HepG2 (cell line): ENCODE results near the gene LZTR1. TPM values are rescaled to one million over a fixed set of nuclear protein-coding genes. Genes with fewer than 3 reads are reported as not detected.

ENCODE experiments used
- ATF5 ChIP-seq: sonication (generic); formaldehyde crosslinking; IDR thresholded peaks from 2 replicates; pipeline ENCODE4 v1.4.0; 2020; ENCODE audit warnings: mild to moderate bottlenecking, low read depth, missing genetic modification reagents
- CSRNP1 ChIP-seq: sonication (generic); formaldehyde crosslinking; IDR thresholded peaks from 2 replicates; pipeline ENCODE4 v1.8.1; 2023; ENCODE audit warnings: mild to moderate bottlenecking, missing genetic modification reagents
- DNMT1 ChIP-seq: sonication (generic); formaldehyde crosslinking; IDR thresholded peaks from 2 replicates; pipeline ENCODE4 v1.5.1; 2020; ENCODE audit warnings: mild to moderate bottlenecking, missing genetic modification reagents
- ELF1 ChIP-seq: sonication (generic); formaldehyde crosslinking; IDR thresholded peaks from 2 replicates; pipeline ENCODE4 v1.4.0; 2020; ENCODE audit warnings: missing genetic modification reagents
- HOXA3 ChIP-seq: sonication (generic); formaldehyde crosslinking; IDR thresholded peaks from 2 replicates; pipeline ENCODE4 v1.5.0; 2020; ENCODE audit warnings: missing genetic modification reagents
- LCORL ChIP-seq, 2 experiments: fragments of 450-650 bp in 1 of 2; sonication (generic) in 1 of 2; formaldehyde crosslinking in 1 of 2; IDR thresholded peaks; 2 replicates each; pipeline versions ENCODE4 v1.5.0 to v1.6.1; 2017 to 2020; ENCODE audit warnings: antibody characterized with exemption in 1 of 2, missing genetic modification reagents in 1 of 2
- MIER3 ChIP-seq: IDR thresholded peaks from 2 replicates; pipeline ENCODE4 v1.6.1; 2016; ENCODE audit warnings: missing compliant biosample characterization, borderline replicate concordance
- MXD1 ChIP-seq: sonication (generic); formaldehyde crosslinking; IDR thresholded peaks from 2 replicates; pipeline ENCODE4 v1.4.0; 2020; ENCODE audit warnings: mild to moderate bottlenecking, missing genetic modification reagents
- NFKB2 ChIP-seq: sonication (generic); formaldehyde crosslinking; IDR thresholded peaks from 2 replicates; pipeline ENCODE4 v1.4.0; 2020; ENCODE audit warnings: missing genetic modification reagents, borderline replicate concordance
- PREB ChIP-seq: sonication (generic); formaldehyde crosslinking; IDR thresholded peaks from 2 replicates; pipeline ENCODE4 v1.4.0; 2020; ENCODE audit warnings: missing genetic modification reagents
- RNF2 ChIP-seq: fragments of 450-650 bp; conservative IDR thresholded peaks from 2 replicates; pipeline ENCODE4 v1.6.1; 2016; ENCODE audit warnings: low read depth
- SPEN ChIP-seq: sonication (generic); formaldehyde crosslinking; IDR thresholded peaks from 2 replicates; pipeline ENCODE4 v1.5.1; 2020; ENCODE audit warnings: low read depth, mild to moderate bottlenecking, missing genetic modification reagents
- THRA ChIP-seq: sonication (generic); formaldehyde crosslinking; IDR thresholded peaks from 2 replicates; pipeline ENCODE4 v1.4.0; 2020; ENCODE audit warnings: missing genetic modification reagents, borderline replicate concordance
- UBTF ChIP-seq: sonication (generic); formaldehyde crosslinking; IDR thresholded peaks from 2 replicates; pipeline ENCODE4 v1.4.0; 2020; ENCODE audit warnings: mild to moderate bottlenecking, missing genetic modification reagents
- YEATS4 ChIP-seq: sonication (generic); formaldehyde crosslinking; IDR thresholded peaks from 2 replicates; pipeline ENCODE4 v1.4.0; 2020; ENCODE audit warnings: missing genetic modification reagents, borderline replicate concordance
- ZFX ChIP-seq: sonication (generic); formaldehyde crosslinking; IDR thresholded peaks from 2 replicates; pipeline ENCODE4 v1.4.0; 2020; ENCODE audit warnings: mild to moderate bottlenecking, low read depth, missing genetic modification reagents, moderate library complexity
- ZNF331 ChIP-seq: sonication (generic); formaldehyde crosslinking; IDR thresholded peaks from 2 replicates; pipeline ENCODE4 v1.4.0; 2020; ENCODE audit warnings: missing genetic modification reagents
- ZNF619 ChIP-seq: sonication (generic); formaldehyde crosslinking; IDR thresholded peaks from 2 replicates; pipeline ENCODE4 v1.4.0; 2020; ENCODE audit warnings: mild to moderate bottlenecking, missing genetic modification reagents
- polyA plus RNA-seq, 8 experiments: library from polyadenylated mRNA; depleted of rRNA in 3 of 8; stranded (reverse) in 7 of 8; unstranded in 1 of 8; fragments of >200 nt; fragmentation: Illumina TruSeq in 4 of 8; extraction: Trizol in 4 of 8; gene quantifications; 2 replicates each; pipeline versions ENCODE4 v1.2.1 to v1.2.3, GENCODE V29; 2011 to 2016; ENCODE audit warnings: low read depth in 4 of 8, missing spikeins in 1 of 8, mixed read lengths in 1 of 8; ENCODE audit not compliant: insufficient read depth in 1 of 8
- total RNA-seq, 5 experiments: library from RNA; depleted of rRNA; stranded (reverse); fragments of >200 nt; fragmentation: Illumina TruSeq; extraction: Trizol; gene quantifications; 2 replicates each; pipeline ENCODE4 v1.2.3, GENCODE V29; 2016; ENCODE audit warnings: low read depth in 1 of 5

The LZTR1 gene
- total and polyA plus RNA-seq, 2 of the 13 experiments (the other 11 are each of a cell fraction or from before 2014, with no cell fraction given): 21.8 to 22.4 TPM

GRCh38 chr22:20979940-20980453 lies 2.1 kb upstream of the LZTR1 start (continued):
- TF ChIP-seq MIER3 (CRISPR knock-in tag) (0 out of 2 replicates have a peak, but pooled peaks have one; percentile 49), PREB (CRISPR knock-in tag) (no peak), RNF2 (0 out of 2 replicates have a peak, but pooled peaks have one; percentile 40), YEATS4 (CRISPR knock-in tag) (0 out of 2 replicates have a peak, but pooled peaks have one; percentile 54), ZNF331 (CRISPR knock-in tag) (peak; percentile 49), ZFX (CRISPR knock-in tag) (peak; percentile 76; the same call in 1 of the 2 replicates), UBTF (peak; percentile 68), MXD1 (CRISPR knock-in tag) (peak; percentile 66; the same call in 1 of the 2 replicates), ZNF619 (peak; percentile 24; the same call in 1 of the 2 replicates), THRA (peak; percentile 28; the same call in 1 of the 2 replicates), SPEN (CRISPR knock-in tag) (peak; percentile 75), NFKB2 (no peak), LCORL (IDR thresholded peaks at IDR 0.05) (no peak), LCORL (CRISPR knock-in tag; IDR thresholded peaks at IDR 0.05) (peak; percentile 81), HOXA3 (peak; percentile 61; the same call in 1 of the 2 replicates), ELF1 (peak; percentile 81), DNMT1 (CRISPR knock-in tag) (no peak), ATF5 (CRISPR knock-in tag) (no peak), CSRNP1 (CRISPR knock-in tag) (0 out of 2 replicates have a peak, but pooled peaks have one; percentile 50)
